ENCODE measurements around the gene INPP5A. TPM values are rescaled to one million over a fixed set of nuclear protein-coding genes. Genes with fewer than 3 reads are reported as not detected.
A peak's percentile ranks its signal among the peaks of the same experiment; 100 is the strongest.

The INPP5A gene
- total RNA-seq, 1 donor from 2014 or later: 45.2 TPM

DNA sequence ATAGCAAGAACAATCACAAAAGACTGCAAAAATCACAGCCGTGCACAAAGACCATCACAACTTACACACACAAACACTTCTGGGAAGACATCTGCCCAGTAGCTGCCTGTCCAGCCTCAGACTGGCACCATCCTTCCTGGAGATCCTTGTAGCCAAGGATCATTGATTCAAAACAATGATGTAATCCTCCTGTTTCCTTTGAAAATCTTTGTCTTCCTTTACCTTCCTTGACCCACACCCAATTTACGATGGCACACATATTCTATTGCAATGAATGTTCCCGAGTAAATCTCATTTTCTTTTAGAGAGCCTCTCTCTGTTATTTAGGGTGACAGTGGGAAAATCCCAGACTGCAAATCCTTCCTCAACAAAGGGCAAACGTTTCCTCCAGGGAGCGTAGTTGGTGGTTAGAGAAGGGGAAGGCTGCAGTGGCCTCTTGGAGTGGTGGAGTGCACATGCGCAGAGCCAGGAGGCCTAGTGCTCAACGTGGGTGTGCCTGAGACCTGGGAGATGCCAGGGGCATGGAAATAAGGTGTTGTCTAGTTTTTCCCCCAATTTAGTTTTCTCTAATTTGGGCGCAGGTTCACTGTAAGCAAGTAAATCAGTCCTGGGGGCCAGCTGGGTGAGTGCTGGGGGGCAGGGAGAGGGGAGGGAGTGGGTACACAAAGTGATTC lies 3.1 kb upstream of the INPP5A start:
- TF ChIP-seq, protein P1, sequence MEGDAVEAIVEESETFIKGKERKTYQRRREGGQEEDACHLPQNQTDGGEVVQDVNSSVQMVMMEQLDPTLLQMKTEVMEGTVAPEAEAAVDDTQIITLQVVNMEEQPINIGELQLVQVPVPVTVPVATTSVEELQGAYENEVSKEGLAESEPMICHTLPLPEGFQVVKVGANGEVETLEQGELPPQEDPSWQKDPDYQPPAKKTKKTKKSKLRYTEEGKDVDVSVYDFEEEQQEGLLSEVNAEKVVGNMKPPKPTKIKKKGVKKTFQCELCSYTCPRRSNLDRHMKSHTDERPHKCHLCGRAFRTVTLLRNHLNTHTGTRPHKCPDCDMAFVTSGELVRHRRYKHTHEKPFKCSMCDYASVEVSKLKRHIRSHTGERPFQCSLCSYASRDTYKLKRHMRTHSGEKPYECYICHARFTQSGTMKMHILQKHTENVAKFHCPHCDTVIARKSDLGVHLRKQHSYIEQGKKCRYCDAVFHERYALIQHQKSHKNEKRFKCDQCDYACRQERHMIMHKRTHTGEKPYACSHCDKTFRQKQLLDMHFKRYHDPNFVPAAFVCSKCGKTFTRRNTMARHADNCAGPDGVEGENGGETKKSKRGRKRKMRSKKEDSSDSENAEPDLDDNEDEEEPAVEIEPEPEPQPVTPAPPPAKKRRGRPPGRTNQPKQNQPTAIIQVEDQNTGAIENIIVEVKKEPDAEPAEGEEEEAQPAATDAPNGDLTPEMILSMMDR (IDR thresholded peaks at IDR 0.05; ENCODE audit: unreplicated experiment): no peak
- Mint-ChIP-seq H3K4me1 (ENCODE audit: unreplicated experiment) (peaks cover 20% of the 10 kb centered on the region), H3K36me3 (ENCODE audit: low read depth, unreplicated experiment) (no peaks in the 10 kb centered on the region), H3K4me3 (ENCODE audit: unreplicated experiment) (peak overlapping the region; percentile 3), H3K27ac (ENCODE audit: unreplicated experiment) (peak overlapping the region; percentile 26), H3K27me3 (ENCODE audit: unreplicated experiment) (peaks cover 8% of the 10 kb centered on the region), H3K9me3 (ENCODE audit: unreplicated experiment) (peaks cover 5% of the 10 kb centered on the region)
- DNase-seq (ENCODE audit: low spot score): no peak

DNA sequence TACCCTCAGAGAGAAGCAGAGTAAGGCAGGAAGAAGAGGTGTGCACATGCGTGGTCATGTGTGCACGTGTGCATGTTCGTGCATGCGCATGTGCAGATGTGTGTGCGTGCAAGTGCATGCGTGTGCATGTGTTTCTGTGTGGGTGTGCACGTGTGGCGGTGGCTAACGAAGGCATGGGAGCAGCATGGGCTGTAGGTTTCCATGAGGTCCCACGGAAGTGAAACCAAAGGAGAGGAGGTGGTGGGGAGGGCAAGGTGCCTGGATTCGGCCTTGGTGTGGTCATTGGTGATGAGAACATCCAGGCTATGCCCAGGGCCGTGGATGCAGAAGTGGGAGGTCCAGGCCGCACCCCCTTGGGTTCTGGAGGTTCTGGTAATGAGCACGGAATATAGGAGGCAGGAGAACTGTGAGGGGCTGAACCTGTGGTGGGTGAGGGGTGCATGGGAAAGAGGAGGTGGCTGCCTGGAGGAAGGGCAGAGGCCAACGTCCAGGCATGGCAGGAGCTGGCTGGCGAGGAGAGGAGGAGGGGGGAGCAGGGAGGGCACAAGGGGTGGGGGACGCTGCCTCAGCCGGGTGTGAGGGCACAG lies 2.4 kb upstream of the INPP5A start:
- H3K27ac Mint-ChIP-seq (ENCODE audit: unreplicated experiment): no peak overlapping the region
- DNase-seq (ENCODE audit: low spot score): no peak
- TF ChIP-seq, protein P1 (IDR thresholded peaks at IDR 0.05; ENCODE audit: unreplicated experiment): no peak
- peaks cover 26% of the 10 kb centered on the region for H3K4me1 Mint-ChIP-seq (ENCODE audit: unreplicated experiment)
- H3K4me3 Mint-ChIP-seq (ENCODE audit: unreplicated experiment): peak overlapping the region; percentile 39
- H3K36me3 Mint-ChIP-seq (ENCODE audit: low read depth, unreplicated experiment): no peaks in the 10 kb centered on the region
- peaks cover 5% of the 10 kb centered on the region for H3K9me3 Mint-ChIP-seq (ENCODE audit: unreplicated experiment)
- peaks cover 8% of the 10 kb centered on the region for H3K27me3 Mint-ChIP-seq (ENCODE audit: unreplicated experiment)

DNA sequence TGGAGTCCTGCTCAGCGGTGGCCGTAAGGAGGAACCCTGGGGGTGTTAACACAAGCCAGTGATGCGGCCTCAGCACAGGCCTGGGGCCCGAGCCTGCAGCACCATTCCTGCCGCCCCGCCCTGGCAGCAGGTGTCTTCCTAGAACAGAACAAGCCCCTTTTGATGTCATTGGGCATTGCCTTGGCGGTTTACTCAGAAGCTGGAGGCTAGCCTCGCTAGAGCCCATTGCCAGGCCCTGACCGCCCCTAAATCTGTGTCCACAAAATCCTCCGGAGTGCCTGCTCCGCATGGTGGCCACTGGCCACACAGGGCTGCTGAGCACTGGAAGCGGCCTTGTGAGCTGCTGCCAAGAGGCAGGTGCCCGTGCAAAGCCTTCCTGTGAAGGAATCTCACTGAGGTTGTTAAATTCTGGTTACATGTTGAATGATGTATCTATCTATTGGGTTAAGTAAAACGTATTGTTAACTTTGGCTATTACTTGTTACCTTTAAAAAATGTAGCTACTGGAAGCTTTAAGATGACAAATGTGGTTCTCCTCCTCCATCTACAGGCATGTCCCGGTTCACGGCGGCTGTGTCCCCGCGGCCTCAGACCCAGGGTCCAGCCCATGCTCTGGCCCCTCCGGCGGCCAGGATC lies 1.2 kb upstream of the INPP5A start:
- TF ChIP-seq, protein P1 (IDR thresholded peaks at IDR 0.05; ENCODE audit: unreplicated experiment): no peak
- Mint-ChIP-seq H3K4me1 (ENCODE audit: unreplicated experiment) (peaks cover 38% of the 10 kb centered on the region), H3K36me3 (ENCODE audit: low read depth, unreplicated experiment) (no peaks in the 10 kb centered on the region), H3K27me3 (ENCODE audit: unreplicated experiment) (peaks cover 10% of the 10 kb centered on the region), H3K27ac (ENCODE audit: unreplicated experiment) (no peak overlapping the region), H3K4me3 (ENCODE audit: unreplicated experiment) (peak overlapping the region; percentile 83), H3K9me3 (ENCODE audit: unreplicated experiment) (peaks cover 5% of the 10 kb centered on the region)
- DNase-seq (ENCODE audit: low spot score): no peak

DNA sequence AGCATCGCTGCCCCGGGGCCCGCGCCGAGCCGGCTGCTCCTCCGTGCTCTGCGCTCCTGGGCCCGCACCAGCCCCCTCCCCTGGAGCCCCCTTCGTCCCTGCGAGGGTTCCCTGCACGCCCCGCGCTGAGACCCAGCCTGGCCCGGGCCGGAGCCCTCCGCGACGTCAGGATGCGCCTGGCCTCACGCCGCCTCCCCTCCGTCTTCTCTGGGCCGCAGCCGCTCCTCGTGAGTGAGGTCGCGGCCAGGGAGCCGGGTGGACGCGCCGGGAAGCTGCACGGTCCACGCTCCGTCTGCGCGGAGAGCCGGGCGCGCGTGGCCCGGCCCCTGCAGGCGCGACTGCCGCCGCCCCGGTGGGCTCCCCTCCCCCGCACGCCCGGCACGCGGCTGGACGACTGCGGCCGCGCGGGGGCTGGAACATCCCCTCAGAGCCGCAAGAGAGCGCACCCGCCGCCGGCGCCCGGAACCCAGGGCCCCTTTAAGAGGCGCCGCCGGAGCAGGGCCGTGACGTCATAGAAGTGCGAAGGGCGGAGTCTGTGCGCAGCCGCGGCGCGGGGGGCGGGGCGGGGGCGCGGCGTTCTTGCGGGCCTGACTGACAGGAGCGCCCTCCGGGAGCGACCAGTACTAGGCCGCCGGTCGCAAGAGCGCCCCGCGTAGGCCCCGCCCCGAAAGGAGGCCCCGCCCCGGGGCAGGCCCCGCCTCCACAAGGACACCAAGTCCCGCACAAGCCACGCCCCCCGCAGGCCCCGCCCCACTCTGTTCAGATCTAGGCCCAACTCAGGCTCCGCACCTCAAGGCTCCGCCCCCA lies 507 bp upstream of the INPP5A start:
- no peaks in the 10 kb centered on the region for H3K9me3 Mint-ChIP-seq (ENCODE audit: unreplicated experiment)
- no peak overlapping the region for H3K27ac Mint-ChIP-seq (ENCODE audit: unreplicated experiment)
- H3K27me3 Mint-ChIP-seq (ENCODE audit: unreplicated experiment): peaks cover 10% of the 10 kb centered on the region
- H3K4me1 Mint-ChIP-seq (ENCODE audit: unreplicated experiment): peaks cover 39% of the 10 kb centered on the region
- no peaks in the 10 kb centered on the region for H3K36me3 Mint-ChIP-seq (ENCODE audit: low read depth, unreplicated experiment)
- H3K4me3 Mint-ChIP-seq (ENCODE audit: unreplicated experiment): no peak overlapping the region
- peak; percentile 100 for DNase-seq (ENCODE audit: low spot score)
- TF ChIP-seq, protein P1 (IDR thresholded peaks at IDR 0.05; ENCODE audit: unreplicated experiment): no peak

All from endothelial cell (in vitro differentiated cells).